Prostate gland (tissue), 2 donors: ENCODE results near the gene MTA1. TPM values are rescaled to one million over a fixed set of nuclear protein-coding genes. Genes with fewer than 3 reads are reported as not detected.

Source experiments
- DNase-seq: peaks from one replicate; pipeline ENCODE4 v3.0.0-alpha.2; 2019; ENCODE audit warnings: low spot score
- H3K27ac ChIP-seq, 2 donors: fragments of 200-600 bp; sonication (generic); 2 replicates each; pipeline ENCODE4 v1.5.1; 2017 to 2019
- H3K27me3 ChIP-seq: fragments of 200-600 bp; sonication (generic); replicated peaks from 2 replicates; pipeline ENCODE4 v1.5.1; 2019; ENCODE audit not compliant: insufficient read depth
- H3K36me3 ChIP-seq, 2 donors: fragments of 200-600 bp; sonication (generic); 1 replicate in 1 of 2; 2 replicates in 1 of 2; pipeline versions ENCODE4 v1.5.1 to v1.8.1; 2017 to 2019
- H3K4me1 ChIP-seq: fragments of 200-600 bp; sonication (generic); replicated peaks from 2 replicates; pipeline ENCODE4 v1.5.1; 2019
- H3K4me3 ChIP-seq, 2 donors: fragments of 200-600 bp; sonication (generic); 2 replicates each; pipeline ENCODE4 v1.5.1; 2017 to 2019
- H3K9me3 ChIP-seq: fragments of 200-600 bp; sonication (generic); 2 replicates; pipeline ENCODE4 v1.5.1; 2017
- POLR2A ChIP-seq: fragments of 450-650 bp; IDR thresholded peaks from one replicate; pipeline ENCODE4 v1.6.1; 2016; ENCODE audit warnings: antibody characterized with exemption, mild to moderate bottlenecking
- POLR2AphosphoS5 ChIP-seq: sonication (generic); formaldehyde crosslinking; IDR thresholded peaks from one replicate; pipeline ENCODE4 v1.6.1; 2017; ENCODE audit warnings: antibody characterized with exemption
- WGBS: methylation state at CpG from one replicate; pipeline ENCODE4 v1.1.5; 2018; 5-methylcytosine and 5-hydroxymethylcytosine counted together
- intact Hi-C: fragments of 100-400 bp; cut with DNase I; formaldehyde crosslinking; loops from one replicate; pipeline ENCODE4 v1.14.2; 2022
- total RNA-seq, 2 donors: library from RNA; depleted of rRNA; stranded (reverse); fragments of >200 nt; gene quantifications; one replicate each; pipeline ENCODE4 v1.1.0, GENCODE V29; 2016
- TF ChIP-seq, protein P1 (sequence below), 4 experiments: fragments of 200-600 bp in 2 of 4; fragments of 450-650 bp in 2 of 4; sonication (generic) in 2 of 4; IDR thresholded peaks; 1 replicate in 3 of 4; 2 replicates in 1 of 4; pipeline ENCODE4 v1.5.1; 2016 to 2019; ENCODE audit warnings: antibody characterized with exemption in 4 of 4, mild to moderate bottlenecking in 2 of 4, moderate library complexity in 2 of 4

MTA1 gene
- total RNA-seq, 2 donors from 2014 or later = 58.9 to 155 TPM

DNA sequence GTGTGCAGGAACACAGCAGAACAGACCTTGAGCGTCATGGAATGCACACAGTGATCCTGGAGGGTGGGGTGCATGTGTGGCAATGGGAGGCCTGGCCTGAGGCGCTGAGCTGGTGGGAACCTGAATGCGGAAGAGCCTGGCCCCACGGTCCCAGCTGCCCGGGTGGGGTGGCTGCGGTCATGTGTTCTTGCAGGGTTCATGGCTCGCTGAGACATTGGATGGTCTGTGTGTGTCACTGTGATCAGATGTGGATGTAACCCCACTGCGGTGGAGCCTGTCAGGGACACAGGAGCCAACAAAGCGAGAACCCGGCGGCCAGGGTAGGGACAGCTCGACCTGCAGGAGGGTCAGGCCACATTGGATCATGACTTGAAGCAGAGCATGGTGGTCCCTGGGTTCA, 23.2 kb downstream of the MTA1 start:
- intact Hi-C loops = no loop called here
- no peaks in the 10 kb centered on the region for H3K27me3 ChIP-seq
- no peak for DNase-seq
- TF ChIP-seq POLR2A (no peak), POLR2AphosphoS5 (no peak)
- TF ChIP-seq, protein P1, sequence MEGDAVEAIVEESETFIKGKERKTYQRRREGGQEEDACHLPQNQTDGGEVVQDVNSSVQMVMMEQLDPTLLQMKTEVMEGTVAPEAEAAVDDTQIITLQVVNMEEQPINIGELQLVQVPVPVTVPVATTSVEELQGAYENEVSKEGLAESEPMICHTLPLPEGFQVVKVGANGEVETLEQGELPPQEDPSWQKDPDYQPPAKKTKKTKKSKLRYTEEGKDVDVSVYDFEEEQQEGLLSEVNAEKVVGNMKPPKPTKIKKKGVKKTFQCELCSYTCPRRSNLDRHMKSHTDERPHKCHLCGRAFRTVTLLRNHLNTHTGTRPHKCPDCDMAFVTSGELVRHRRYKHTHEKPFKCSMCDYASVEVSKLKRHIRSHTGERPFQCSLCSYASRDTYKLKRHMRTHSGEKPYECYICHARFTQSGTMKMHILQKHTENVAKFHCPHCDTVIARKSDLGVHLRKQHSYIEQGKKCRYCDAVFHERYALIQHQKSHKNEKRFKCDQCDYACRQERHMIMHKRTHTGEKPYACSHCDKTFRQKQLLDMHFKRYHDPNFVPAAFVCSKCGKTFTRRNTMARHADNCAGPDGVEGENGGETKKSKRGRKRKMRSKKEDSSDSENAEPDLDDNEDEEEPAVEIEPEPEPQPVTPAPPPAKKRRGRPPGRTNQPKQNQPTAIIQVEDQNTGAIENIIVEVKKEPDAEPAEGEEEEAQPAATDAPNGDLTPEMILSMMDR (IDR thresholded peaks at IDR 0.05) = no peak
- WGBS = 84% methylated on average over 12 of the region's 12 CpGs
- H3K4me1 ChIP-seq = no peaks in the 10 kb centered on the region
- no peaks in the 10 kb centered on the region for H3K36me3 ChIP-seq
- H3K9me3 ChIP-seq = no peaks in the 10 kb centered on the region
- H3K4me3 ChIP-seq = no peak overlapping the region
- no peak overlapping the region for H3K27ac ChIP-seq

DNA sequence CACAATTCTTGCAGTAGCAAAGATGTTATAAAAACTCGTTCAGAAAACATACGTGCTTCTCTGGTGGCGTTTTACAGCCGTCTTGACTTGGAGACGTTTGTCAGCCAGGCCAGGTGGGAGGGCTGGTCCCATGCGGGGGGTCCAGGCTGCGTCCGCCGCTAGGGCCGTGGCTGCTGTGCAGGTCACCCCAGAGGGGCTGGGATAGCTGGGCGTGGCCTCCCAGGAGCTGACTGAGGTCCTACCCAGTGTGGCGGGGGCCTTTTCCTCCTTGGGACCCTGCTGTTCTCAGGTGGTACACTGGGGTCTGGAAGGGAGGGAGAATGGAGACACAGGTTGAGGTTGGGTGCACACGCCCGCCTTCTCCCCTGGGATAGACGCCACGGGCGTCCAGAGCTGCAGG, 25.2 kb downstream of the MTA1 start:
- no peak for DNase-seq
- no peaks in the 10 kb centered on the region for H3K27me3 ChIP-seq
- 84% methylated on average over 17 of the region's 17 CpGs for WGBS
- intact Hi-C loops = loop anchor here (5.0 kb wide), 1 partner anchor 47 kb away; the partner anchor contains the start of gene TEDC1
- H3K4me1 ChIP-seq = no peaks in the 10 kb centered on the region
- no peak for TF ChIP-seq POLR2AphosphoS5
- TF ChIP-seq, protein P1 (IDR thresholded peaks at IDR 0.05) = no peak
- TF ChIP-seq POLR2A = no peak
- no peaks in the 10 kb centered on the region for H3K36me3 ChIP-seq
- no peaks in the 10 kb centered on the region for H3K9me3 ChIP-seq
- H3K27ac ChIP-seq = no peak overlapping the region
- H3K4me3 ChIP-seq = no peak overlapping the region

DNA sequence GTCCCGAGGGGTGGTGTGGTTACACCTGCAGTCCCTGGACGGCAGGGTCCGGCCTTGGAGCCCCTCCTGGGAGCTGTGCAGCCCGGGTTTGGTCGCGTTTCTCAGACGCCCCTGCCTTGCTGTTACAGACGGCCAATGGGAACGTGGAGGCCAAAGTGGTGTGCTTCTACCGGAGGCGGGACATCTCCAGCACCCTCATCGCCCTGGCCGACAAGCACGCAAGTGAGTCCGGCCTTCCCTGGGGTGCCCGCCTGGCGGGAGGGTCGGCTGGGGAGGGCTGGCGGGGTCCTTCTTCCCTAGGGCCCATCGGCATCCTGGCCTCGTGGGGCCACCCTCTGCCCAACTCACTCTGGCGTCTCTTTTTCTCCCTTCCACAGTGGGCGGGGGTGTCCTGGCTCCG, 25.7 kb downstream of the MTA1 start:
- H3K4me1 ChIP-seq = no peaks in the 10 kb centered on the region
- H3K27me3 ChIP-seq = no peaks in the 10 kb centered on the region
- no peak overlapping the region for H3K4me3 ChIP-seq
- DNase-seq = no peak
- H3K27ac ChIP-seq = no peak overlapping the region
- H3K36me3 ChIP-seq = no peaks in the 10 kb centered on the region
- 84% methylated on average over 22 of the region's 24 CpGs for WGBS
- TF ChIP-seq POLR2A (no peak), POLR2AphosphoS5 (no peak)
- TF ChIP-seq, protein P1 (IDR thresholded peaks at IDR 0.05) = no peak
- no peaks in the 10 kb centered on the region for H3K9me3 ChIP-seq
- intact Hi-C loops = loop anchor here (5.0 kb wide), 1 partner anchor 47 kb away; the partner anchor contains the start of gene TEDC1

DNA sequence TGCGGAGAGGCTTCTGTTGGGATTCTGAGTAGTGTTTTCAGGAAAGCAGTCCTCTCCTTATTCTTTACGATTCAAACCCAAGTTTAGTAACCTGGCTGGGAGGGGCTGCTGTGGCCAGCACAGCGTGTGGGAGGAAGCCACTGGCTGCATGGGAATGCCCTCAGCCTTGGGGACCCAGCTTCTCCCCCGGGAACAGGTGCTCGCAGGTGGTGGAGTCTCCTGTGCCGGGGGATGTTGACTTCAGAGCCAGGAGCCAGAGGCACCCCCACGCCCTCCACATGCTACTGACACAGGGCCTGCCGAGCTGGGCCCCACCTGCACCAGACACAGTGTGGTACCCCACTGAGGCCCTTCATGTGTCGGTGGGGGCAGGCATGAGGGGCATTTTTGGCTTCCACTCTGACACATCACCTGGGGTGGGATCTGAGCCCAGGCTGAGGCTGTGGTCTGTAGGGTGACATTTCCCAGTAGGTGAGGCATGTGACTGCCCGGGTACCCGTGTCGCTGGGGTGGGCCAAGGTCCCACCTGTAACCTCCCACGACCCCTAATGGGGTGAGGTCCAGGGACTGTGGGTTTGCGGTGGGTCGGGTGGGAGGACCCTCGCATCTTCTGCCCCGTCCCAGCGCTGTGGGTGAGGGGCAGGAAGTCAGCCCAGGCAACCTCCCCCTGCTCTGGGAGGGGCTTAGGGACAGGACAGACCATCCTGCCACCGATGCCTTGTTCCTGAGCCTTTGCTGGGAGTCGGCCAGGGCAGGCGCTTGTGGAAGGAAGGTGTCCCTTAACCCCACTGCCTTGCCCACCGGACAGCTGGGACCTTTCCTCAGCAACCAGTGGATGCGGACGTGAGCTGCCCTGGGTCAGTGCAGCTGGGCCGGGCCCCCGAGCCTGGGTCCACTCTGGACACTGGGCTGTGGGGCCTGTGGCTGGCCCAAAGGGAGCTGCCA, 26.5 kb downstream of the MTA1 start:
- Histone ChIP-seq H3K27me3 (no peaks in the 10 kb centered on the region), H3K9me3 (no peaks in the 10 kb centered on the region), H3K4me1 (no peaks in the 10 kb centered on the region), H3K4me3 (no peak overlapping the region), H3K36me3 (peaks cover 1 to 5% of the 10 kb centered on the region in 2 donors), H3K27ac (no peak overlapping the region)
- no peak for DNase-seq
- intact Hi-C loops = loop anchor here (5.0 kb wide), 1 partner anchor 46 kb away; the partner anchor contains the start of gene TEDC1
- TF ChIP-seq, protein P1 (IDR thresholded peaks at IDR 0.05) = no peak
- TF ChIP-seq POLR2AphosphoS5 (no peak), POLR2A (no peak)
- 83% methylated on average over 26 of the region's 26 CpGs for WGBS
